Measurements from ENCODE around the gene FGFRL1.
A peak's percentile ranks its signal among the peaks of the same experiment; 100 is the strongest.

FGFRL1 gene

GRCh38 chr4:1024882-1025545 lies 13.6 kb downstream of the FGFRL1 start:
- DNase-seq, result no peak

GRCh38 chr4:1026115-1026514 lies 14.7 kb downstream of the FGFRL1 start:
- peak in 1 of 2 experiments; percentile 20 for DNase-seq

GRCh38 chr4:1027219-1027914 lies 15.9 kb downstream of the FGFRL1 start:
- no peak for DNase-seq

- no peak for DNase-seq
These were observed 16.5 kb downstream of the FGFRL1 start for GRCh38 chr4:1027915-1028238.

GRCh38 chr4:1028574-1029220 lies 17.3 kb downstream of the FGFRL1 start:
- DNase-seq, result no peak

GRCh38 chr4:1029529-1029928 lies 18.1 kb downstream of the FGFRL1 start:
- no peak for DNase-seq

GRCh38 chr4:1030031-1030430 lies 18.6 kb downstream of the FGFRL1 start:
- no peak for DNase-seq

- DNase-seq, result no peak
These were observed 19.1 kb downstream of the FGFRL1 start for GRCh38 chr4:1030559-1030958.

- no peak for DNase-seq
These were observed 19.9 kb downstream of the FGFRL1 start for GRCh38 chr4:1031346-1031745.

- no peak for DNase-seq
These were observed 20.8 kb downstream of the FGFRL1 start for GRCh38 chr4:1031956-1032795.

- no peak for DNase-seq
These were observed 21.4 kb downstream of the FGFRL1 start for GRCh38 chr4:1032861-1033260.

GRCh38 chr4:1033840-1034551 lies 22.6 kb downstream of the FGFRL1 start:
- no peak for DNase-seq

GRCh38 chr4:1035510-1035909 lies 24.1 kb downstream of the FGFRL1 start:
- no peak for DNase-seq

- no peak for DNase-seq
These were observed 24.7 kb downstream of the FGFRL1 start for GRCh38 chr4:1036095-1036494.

GRCh38 chr4:1036976-1037810 lies 25.8 kb downstream of the FGFRL1 start:
- no peak for DNase-seq

GRCh38 chr4:1038948-1039492 lies 27.6 kb downstream of the FGFRL1 start:
- no peak for DNase-seq

- no peak for DNase-seq
These were observed 28.3 kb downstream of the FGFRL1 start for GRCh38 chr4:1039493-1040343.

GRCh38 chr4:1040344-1041146 lies 29.1 kb downstream of the FGFRL1 start:
- no peak for DNase-seq

GRCh38 chr4:1041147-1041935 lies 29.9 kb downstream of the FGFRL1 start:
- DNase-seq, result no peak
